ENCODE results near the gene STK32B.

Gene STK32B

GRCh38 chr4:5446595-5447226 lies 395.4 kb downstream of the STK32B start:
- DNase-seq (ENCODE audit: low spot score): no peak

GRCh38 chr4:5447755-5448154 lies 396.5 kb downstream of the STK32B start:
- DNase-seq (ENCODE audit: low spot score): no peak

- DNase-seq (ENCODE audit: low spot score): no peak
Observed at GRCh38 chr4:5448221-5448620, 396.9 kb downstream of the STK32B start.

- no peak for DNase-seq (ENCODE audit: low spot score)
Observed at GRCh38 chr4:5451243-5451642, 400.0 kb downstream of the STK32B start.

GRCh38 chr4:5452156-5452555 lies 400.9 kb downstream of the STK32B start:
- DNase-seq (ENCODE audit: low spot score): no peak

GRCh38 chr4:5455003-5455585 lies 403.8 kb downstream of the STK32B start:
- no peak for DNase-seq (ENCODE audit: low spot score)

GRCh38 chr4:5456296-5456845 lies 405.1 kb downstream of the STK32B start:
- no peak for DNase-seq (ENCODE audit: low spot score)

GRCh38 chr4:5458676-5459075 lies 407.4 kb downstream of the STK32B start:
- DNase-seq (ENCODE audit: low spot score): no peak

- no peak for DNase-seq (ENCODE audit: low spot score)
Observed at GRCh38 chr4:5459236-5459635, 408.0 kb downstream of the STK32B start.

- DNase-seq (ENCODE audit: low spot score): peak; percentile 20
Observed at GRCh38 chr4:5460106-5460801, 409.0 kb downstream of the STK32B start.

- no peak for DNase-seq (ENCODE audit: low spot score)
Observed at GRCh38 chr4:5461477-5461876, 410.2 kb downstream of the STK32B start.

- DNase-seq (ENCODE audit: low spot score): no peak
Observed at GRCh38 chr4:5462254-5462835, 411.1 kb downstream of the STK32B start.

- no peak for DNase-seq (ENCODE audit: low spot score)
Observed at GRCh38 chr4:5462896-5463295, 411.6 kb downstream of the STK32B start.

- DNase-seq (ENCODE audit: low spot score): no peak
Observed at GRCh38 chr4:5463361-5463760, 412.1 kb downstream of the STK32B start.

GRCh38 chr4:5463936-5464650 lies 412.8 kb downstream of the STK32B start:
- no peak for DNase-seq (ENCODE audit: low spot score)

- DNase-seq (ENCODE audit: low spot score): no peak
Observed at GRCh38 chr4:5465529-5465928, 414.2 kb downstream of the STK32B start.

GRCh38 chr4:5465956-5466355 lies 414.7 kb downstream of the STK32B start:
- no peak for DNase-seq (ENCODE audit: low spot score)

- no peak for DNase-seq (ENCODE audit: low spot score)
Observed at GRCh38 chr4:5467111-5467510, 415.8 kb downstream of the STK32B start.

- no peak for DNase-seq (ENCODE audit: low spot score)
Observed at GRCh38 chr4:5469151-5469775, 418.0 kb downstream of the STK32B start.

- DNase-seq (ENCODE audit: low spot score): no peak
Observed at GRCh38 chr4:5469861-5470260, 418.6 kb downstream of the STK32B start.

- DNase-seq (ENCODE audit: low spot score): no peak
Observed at GRCh38 chr4:5470318-5471198, 419.3 kb downstream of the STK32B start.

All from germinal center (tissue), 1 donor.